WTC11 (cell line): ENCODE results near the gene CTRB1. TPM values are rescaled to one million over a fixed set of nuclear protein-coding genes. Genes with fewer than 3 reads are reported as not detected.

Experiments used
- CREM ChIP-seq: sonication (generic); formaldehyde crosslinking; IDR thresholded peaks from 2 replicates; pipeline ENCODE4 v1.8.1; 2022; ENCODE audit warnings: mild to moderate bottlenecking, missing genetic modification reagents, moderate library complexity
- ESRRA ChIP-seq: sonication (generic); formaldehyde crosslinking; IDR thresholded peaks from 2 replicates; pipeline ENCODE4 v1.8.1; 2022; ENCODE audit warnings: mild to moderate bottlenecking, missing genetic modification reagents, borderline replicate concordance
- IRF2 ChIP-seq: sonication (generic); formaldehyde crosslinking; IDR thresholded peaks from 2 replicates; pipeline ENCODE4 v1.8.0; 2022; ENCODE audit warnings: low read depth, missing genetic modification reagents, borderline replicate concordance
- JUN ChIP-seq: sonication (generic); formaldehyde crosslinking; IDR thresholded peaks from 2 replicates; pipeline ENCODE4 v1.8.0; 2023; ENCODE audit warnings: mild to moderate bottlenecking, missing genetic modification reagents
- NFYB ChIP-seq: sonication (generic); formaldehyde crosslinking; conservative IDR thresholded peaks from 2 replicates; pipeline ENCODE4 v1.8.0; 2022; ENCODE audit warnings: low read depth, missing genetic modification reagents
- RORB ChIP-seq: fragments of 250-450 bp; sonication (Bioruptor Pico); IDR thresholded peaks from 2 replicates; pipeline ENCODE4 v1.9.0; 2021; ENCODE audit warnings: mild to moderate bottlenecking
- SP1 ChIP-seq: sonication (generic); formaldehyde crosslinking; conservative IDR thresholded peaks from 2 replicates; pipeline ENCODE4 v1.8.1; 2022; ENCODE audit warnings: missing genetic modification reagents
- TEAD4 ChIP-seq: sonication (generic); formaldehyde crosslinking; IDR thresholded peaks from 2 replicates; pipeline ENCODE4 v1.8.0; 2022; ENCODE audit warnings: mild to moderate bottlenecking, missing genetic modification reagents
- ZNF219 ChIP-seq: sonication (generic); formaldehyde crosslinking; IDR thresholded peaks from 2 replicates; pipeline ENCODE4 v1.8.0; 2023; ENCODE audit warnings: missing genetic modification reagents, mild to moderate bottlenecking, borderline replicate concordance
- ZNF281 ChIP-seq: sonication (generic); formaldehyde crosslinking; IDR thresholded peaks from 2 replicates; pipeline ENCODE4 v1.8.0; 2023; ENCODE audit warnings: mild to moderate bottlenecking, missing genetic modification reagents
- ZNF396 ChIP-seq: fragments of 250-450 bp; sonication (Bioruptor Pico); IDR thresholded peaks from 2 replicates; pipeline ENCODE4 v1.8.0; 2021; ENCODE audit warnings: mild to moderate bottlenecking, moderate library complexity, borderline replicate concordance
- total RNA-seq: library from RNA; stranded (reverse); gene quantifications from 3 replicates; pipeline ENCODE4 v1.2.3, GENCODE V29; 2021
- TF ChIP-seq, protein P1 (sequence below): sonication (generic); formaldehyde crosslinking; IDR thresholded peaks from 2 replicates; pipeline ENCODE4 v1.8.1; 2023; ENCODE audit warnings: mild to moderate bottlenecking, missing genetic modification reagents, borderline replicate concordance
- TF ChIP-seq, protein P2 (sequence below): fragments of 200-600 bp; IDR thresholded peaks from 2 replicates; pipeline ENCODE4 v1.8.0; 2022; ENCODE audit warnings: antibody characterized with exemption
- TF ChIP-seq, protein P3 (sequence below): sonication (generic); formaldehyde crosslinking; IDR thresholded peaks from 2 replicates; pipeline ENCODE4 v1.8.1; 2023; ENCODE audit warnings: mild to moderate bottlenecking, missing genetic modification reagents
- TF ChIP-seq, protein P4 (sequence below): sonication (generic); formaldehyde crosslinking; IDR thresholded peaks from 2 replicates; pipeline ENCODE4 v1.8.1; 2022; ENCODE audit warnings: mild to moderate bottlenecking, moderate library complexity, missing genetic modification reagents
- TF ChIP-seq, protein P5 (sequence below): fragments of 250-450 bp; sonication (Bioruptor Pico); IDR thresholded peaks from 2 replicates; pipeline ENCODE4 v1.9.0; 2021; ENCODE audit warnings: mild to moderate bottlenecking, borderline replicate concordance
- TF ChIP-seq, protein P6 (sequence below): sonication (generic); formaldehyde crosslinking; IDR thresholded peaks from 2 replicates; pipeline ENCODE4 v1.8.0; 2022; ENCODE audit warnings: missing genetic modification reagents

CTRB1 gene
- total RNA-seq, 1 experiment from 2014 or later = 3.9 TPM

DNA sequence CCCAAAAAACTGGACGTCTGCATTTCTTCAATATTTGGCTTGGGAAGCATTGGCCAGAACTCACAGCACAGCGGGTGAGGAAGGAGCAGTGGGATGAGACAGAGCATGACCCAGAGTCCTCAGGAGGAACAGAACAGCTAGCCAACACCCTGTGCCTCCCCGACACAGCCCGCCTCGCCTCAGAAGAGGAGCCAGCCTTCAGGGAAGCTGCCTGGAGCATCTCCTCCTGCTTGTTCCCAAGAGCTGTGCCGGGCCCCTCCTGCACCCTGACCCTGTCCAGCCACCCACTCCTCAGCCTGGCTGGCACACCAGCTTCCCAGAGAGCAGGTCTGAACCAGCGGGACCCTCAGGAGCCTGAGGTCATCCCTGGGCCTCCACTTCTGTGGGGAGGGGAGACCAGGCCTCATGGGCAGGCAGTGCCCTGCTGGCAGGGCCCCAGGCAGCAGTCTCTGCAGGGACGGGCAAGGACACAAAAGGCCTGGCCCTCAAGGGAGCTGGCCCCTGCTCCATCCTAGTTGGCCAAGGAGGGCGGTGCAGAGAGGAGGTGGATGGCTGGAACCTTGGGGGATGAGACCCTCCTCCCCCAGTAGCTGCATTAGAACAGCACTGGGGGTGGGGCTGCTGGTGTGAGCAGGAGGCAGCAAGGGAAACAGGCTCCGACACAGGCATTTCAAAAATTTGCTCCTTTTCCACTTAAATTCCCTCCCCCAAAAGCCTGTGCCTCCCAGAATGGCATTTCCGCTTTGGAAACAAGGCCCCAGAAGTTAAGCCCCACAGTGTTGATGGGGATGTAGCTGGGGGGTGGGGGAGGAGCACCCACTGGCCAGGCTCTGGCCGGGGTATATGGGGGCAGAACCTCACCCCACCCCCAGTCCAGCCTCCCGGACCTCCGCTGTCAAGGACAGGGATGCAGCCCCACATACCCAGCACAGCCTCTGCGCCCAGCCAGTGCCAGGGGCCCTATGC, 34.4 kb downstream of the CTRB1 start (continued):
- TF ChIP-seq, protein P1, sequence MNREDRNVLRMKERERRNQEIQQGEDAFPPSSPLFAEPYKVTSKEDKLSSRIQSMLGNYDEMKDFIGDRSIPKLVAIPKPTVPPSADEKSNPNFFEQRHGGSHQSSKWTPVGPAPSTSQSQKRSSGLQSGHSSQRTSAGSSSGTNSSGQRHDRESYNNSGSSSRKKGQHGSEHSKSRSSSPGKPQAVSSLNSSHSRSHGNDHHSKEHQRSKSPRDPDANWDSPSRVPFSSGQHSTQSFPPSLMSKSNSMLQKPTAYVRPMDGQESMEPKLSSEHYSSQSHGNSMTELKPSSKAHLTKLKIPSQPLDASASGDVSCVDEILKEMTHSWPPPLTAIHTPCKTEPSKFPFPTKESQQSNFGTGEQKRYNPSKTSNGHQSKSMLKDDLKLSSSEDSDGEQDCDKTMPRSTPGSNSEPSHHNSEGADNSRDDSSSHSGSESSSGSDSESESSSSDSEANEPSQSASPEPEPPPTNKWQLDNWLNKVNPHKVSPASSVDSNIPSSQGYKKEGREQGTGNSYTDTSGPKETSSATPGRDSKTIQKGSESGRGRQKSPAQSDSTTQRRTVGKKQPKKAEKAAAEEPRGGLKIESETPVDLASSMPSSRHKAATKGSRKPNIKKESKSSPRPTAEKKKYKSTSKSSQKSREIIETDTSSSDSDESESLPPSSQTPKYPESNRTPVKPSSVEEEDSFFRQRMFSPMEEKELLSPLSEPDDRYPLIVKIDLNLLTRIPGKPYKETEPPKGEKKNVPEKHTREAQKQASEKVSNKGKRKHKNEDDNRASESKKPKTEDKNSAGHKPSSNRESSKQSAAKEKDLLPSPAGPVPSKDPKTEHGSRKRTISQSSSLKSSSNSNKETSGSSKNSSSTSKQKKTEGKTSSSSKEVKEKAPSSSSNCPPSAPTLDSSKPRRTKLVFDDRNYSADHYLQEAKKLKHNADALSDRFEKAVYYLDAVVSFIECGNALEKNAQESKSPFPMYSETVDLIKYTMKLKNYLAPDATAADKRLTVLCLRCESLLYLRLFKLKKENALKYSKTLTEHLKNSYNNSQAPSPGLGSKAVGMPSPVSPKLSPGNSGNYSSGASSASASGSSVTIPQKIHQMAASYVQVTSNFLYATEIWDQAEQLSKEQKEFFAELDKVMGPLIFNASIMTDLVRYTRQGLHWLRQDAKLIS (CRISPR knock-in tag) = no peak
- TF ChIP-seq ZNF219 (CRISPR knock-in tag) (no peak), NFYB (CRISPR knock-in tag) (no peak), IRF2 (CRISPR knock-in tag) (no peak), ZNF396 (CRISPR knock-in tag) (no peak), JUN (CRISPR knock-in tag) (no peak), CREM (CRISPR knock-in tag) (no peak), SP1 (CRISPR knock-in tag) (peak; percentile 24; the same call in 1 of the 2 replicates), RORB (no peak), ESRRA (CRISPR knock-in tag) (0 out of 2 replicates have a peak, but pooled peaks have one; percentile 23), ZNF281 (CRISPR knock-in tag) (no peak), TEAD4 (CRISPR knock-in tag) (no peak)
- TF ChIP-seq, protein P2, sequence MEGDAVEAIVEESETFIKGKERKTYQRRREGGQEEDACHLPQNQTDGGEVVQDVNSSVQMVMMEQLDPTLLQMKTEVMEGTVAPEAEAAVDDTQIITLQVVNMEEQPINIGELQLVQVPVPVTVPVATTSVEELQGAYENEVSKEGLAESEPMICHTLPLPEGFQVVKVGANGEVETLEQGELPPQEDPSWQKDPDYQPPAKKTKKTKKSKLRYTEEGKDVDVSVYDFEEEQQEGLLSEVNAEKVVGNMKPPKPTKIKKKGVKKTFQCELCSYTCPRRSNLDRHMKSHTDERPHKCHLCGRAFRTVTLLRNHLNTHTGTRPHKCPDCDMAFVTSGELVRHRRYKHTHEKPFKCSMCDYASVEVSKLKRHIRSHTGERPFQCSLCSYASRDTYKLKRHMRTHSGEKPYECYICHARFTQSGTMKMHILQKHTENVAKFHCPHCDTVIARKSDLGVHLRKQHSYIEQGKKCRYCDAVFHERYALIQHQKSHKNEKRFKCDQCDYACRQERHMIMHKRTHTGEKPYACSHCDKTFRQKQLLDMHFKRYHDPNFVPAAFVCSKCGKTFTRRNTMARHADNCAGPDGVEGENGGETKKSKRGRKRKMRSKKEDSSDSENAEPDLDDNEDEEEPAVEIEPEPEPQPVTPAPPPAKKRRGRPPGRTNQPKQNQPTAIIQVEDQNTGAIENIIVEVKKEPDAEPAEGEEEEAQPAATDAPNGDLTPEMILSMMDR = no peak
- TF ChIP-seq, protein P3, sequence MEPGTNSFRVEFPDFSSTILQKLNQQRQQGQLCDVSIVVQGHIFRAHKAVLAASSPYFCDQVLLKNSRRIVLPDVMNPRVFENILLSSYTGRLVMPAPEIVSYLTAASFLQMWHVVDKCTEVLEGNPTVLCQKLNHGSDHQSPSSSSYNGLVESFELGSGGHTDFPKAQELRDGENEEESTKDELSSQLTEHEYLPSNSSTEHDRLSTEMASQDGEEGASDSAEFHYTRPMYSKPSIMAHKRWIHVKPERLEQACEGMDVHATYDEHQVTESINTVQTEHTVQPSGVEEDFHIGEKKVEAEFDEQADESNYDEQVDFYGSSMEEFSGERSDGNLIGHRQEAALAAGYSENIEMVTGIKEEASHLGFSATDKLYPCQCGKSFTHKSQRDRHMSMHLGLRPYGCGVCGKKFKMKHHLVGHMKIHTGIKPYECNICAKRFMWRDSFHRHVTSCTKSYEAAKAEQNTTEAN (CRISPR knock-in tag) = peak; percentile 49; the same call in 1 of the 2 replicates
- TF ChIP-seq, protein P4, sequence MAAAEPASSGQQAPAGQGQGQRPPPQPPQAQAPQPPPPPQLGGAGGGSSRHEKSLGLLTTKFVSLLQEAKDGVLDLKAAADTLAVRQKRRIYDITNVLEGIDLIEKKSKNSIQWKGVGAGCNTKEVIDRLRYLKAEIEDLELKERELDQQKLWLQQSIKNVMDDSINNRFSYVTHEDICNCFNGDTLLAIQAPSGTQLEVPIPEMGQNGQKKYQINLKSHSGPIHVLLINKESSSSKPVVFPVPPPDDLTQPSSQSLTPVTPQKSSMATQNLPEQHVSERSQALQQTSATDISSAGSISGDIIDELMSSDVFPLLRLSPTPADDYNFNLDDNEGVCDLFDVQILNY (CRISPR knock-in tag) = no peak
- TF ChIP-seq, protein P5, sequence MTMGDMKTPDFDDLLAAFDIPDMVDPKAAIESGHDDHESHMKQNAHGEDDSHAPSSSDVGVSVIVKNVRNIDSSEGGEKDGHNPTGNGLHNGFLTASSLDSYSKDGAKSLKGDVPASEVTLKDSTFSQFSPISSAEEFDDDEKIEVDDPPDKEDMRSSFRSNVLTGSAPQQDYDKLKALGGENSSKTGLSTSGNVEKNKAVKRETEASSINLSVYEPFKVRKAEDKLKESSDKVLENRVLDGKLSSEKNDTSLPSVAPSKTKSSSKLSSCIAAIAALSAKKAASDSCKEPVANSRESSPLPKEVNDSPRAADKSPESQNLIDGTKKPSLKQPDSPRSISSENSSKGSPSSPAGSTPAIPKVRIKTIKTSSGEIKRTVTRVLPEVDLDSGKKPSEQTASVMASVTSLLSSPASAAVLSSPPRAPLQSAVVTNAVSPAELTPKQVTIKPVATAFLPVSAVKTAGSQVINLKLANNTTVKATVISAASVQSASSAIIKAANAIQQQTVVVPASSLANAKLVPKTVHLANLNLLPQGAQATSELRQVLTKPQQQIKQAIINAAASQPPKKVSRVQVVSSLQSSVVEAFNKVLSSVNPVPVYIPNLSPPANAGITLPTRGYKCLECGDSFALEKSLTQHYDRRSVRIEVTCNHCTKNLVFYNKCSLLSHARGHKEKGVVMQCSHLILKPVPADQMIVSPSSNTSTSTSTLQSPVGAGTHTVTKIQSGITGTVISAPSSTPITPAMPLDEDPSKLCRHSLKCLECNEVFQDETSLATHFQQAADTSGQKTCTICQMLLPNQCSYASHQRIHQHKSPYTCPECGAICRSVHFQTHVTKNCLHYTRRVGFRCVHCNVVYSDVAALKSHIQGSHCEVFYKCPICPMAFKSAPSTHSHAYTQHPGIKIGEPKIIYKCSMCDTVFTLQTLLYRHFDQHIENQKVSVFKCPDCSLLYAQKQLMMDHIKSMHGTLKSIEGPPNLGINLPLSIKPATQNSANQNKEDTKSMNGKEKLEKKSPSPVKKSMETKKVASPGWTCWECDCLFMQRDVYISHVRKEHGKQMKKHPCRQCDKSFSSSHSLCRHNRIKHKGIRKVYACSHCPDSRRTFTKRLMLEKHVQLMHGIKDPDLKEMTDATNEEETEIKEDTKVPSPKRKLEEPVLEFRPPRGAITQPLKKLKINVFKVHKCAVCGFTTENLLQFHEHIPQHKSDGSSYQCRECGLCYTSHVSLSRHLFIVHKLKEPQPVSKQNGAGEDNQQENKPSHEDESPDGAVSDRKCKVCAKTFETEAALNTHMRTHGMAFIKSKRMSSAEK = no peak
- TF ChIP-seq, protein P6, sequence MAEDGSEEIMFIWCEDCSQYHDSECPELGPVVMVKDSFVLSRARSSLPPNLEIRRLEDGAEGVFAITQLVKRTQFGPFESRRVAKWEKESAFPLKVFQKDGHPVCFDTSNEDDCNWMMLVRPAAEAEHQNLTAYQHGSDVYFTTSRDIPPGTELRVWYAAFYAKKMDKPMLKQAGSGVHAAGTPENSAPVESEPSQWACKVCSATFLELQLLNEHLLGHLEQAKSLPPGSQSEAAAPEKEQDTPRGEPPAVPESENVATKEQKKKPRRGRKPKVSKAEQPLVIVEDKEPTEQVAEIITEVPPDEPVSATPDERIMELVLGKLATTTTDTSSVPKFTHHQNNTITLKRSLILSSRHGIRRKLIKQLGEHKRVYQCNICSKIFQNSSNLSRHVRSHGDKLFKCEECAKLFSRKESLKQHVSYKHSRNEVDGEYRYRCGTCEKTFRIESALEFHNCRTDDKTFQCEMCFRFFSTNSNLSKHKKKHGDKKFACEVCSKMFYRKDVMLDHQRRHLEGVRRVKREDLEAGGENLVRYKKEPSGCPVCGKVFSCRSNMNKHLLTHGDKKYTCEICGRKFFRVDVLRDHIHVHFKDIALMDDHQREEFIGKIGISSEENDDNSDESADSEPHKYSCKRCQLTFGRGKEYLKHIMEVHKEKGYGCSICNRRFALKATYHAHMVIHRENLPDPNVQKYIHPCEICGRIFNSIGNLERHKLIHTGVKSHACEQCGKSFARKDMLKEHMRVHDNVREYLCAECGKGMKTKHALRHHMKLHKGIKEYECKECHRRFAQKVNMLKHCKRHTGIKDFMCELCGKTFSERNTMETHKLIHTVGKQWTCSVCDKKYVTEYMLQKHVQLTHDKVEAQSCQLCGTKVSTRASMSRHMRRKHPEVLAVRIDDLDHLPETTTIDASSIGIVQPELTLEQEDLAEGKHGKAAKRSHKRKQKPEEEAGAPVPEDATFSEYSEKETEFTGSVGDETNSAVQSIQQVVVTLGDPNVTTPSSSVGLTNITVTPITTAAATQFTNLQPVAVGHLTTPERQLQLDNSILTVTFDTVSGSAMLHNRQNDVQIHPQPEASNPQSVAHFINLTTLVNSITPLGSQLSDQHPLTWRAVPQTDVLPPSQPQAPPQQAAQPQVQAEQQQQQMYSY = no peak
